Activated CD4-positive, CD25-positive, alpha-beta regulatory T cell treated with anti-CD3 and anti-CD28 coated beads, Interleukin-2, amount 50 U/mL, for 16 hours (primary cell): Measurements from ENCODE around the gene SEMA3C.

ENCODE experiments used
- DNase-seq: peaks from one replicate; pipeline ENCODE4 v3.0.0-alpha.2; 2020; ENCODE audit warnings: low read depth, low spot score

Gene SEMA3C

DNA sequence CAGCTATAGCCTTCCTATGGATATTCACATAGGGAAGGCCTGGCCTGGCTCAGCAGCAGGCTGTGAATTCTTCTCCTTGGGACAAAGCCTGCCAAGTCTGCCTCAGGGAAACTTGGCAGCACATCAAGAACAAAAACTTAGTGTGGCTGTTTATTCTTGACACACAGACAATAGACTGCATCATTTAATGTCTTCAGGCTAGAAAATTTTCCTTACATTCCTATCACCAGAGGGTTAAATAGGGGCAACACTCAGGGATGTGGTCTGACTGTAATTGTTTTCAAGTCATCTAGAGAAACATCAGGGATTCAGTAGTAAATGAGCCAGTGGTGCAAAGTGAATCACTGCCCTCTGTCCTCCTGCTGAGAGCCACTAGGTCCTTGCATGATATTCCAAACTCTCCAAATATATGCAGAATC, 137.3 kb downstream of the SEMA3C start:
- DNase-seq = no peak

GRCh38 chr7:80781146-80781545, 137.7 kb downstream of the SEMA3C start:
- no peak for DNase-seq

DNA sequence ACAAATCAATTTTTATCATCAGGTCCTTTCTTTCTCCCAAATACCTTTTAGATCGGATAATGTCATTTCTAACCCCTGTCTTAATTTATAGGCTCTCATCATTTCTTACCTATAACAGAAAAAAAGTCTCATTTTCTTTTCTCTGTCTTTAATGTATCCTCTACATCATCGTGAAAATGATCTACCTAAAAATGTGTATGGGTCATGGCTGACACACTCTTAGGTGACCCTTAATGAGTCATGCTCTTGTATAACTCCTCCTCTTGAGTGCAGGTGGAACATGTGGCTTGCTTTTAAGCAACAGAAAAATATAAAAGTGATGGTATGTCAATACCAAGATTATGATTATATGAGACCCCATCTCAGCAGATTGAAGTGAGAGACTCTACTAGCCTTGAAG, 139.4 kb downstream of the SEMA3C start:
- no peak for DNase-seq

DNA sequence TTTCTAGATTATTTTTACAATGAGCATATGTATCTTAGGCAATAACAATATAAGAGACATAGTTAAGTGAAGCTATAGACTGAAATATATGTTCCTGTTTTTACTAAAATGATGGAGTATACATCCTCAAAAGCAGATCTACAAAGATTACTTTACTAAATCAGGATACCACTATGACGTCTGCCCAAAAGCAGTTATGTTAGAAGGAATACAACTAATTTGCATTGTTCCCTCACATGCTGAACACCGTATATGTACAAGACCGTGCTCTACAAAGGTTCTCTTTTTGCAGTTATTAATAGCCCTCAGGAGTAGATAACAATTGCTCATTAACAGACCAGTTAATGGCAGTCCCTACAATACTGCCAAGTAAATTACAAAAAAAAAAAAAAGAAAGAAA, 143.0 kb downstream of the SEMA3C start:
- no peak for DNase-seq

DNA sequence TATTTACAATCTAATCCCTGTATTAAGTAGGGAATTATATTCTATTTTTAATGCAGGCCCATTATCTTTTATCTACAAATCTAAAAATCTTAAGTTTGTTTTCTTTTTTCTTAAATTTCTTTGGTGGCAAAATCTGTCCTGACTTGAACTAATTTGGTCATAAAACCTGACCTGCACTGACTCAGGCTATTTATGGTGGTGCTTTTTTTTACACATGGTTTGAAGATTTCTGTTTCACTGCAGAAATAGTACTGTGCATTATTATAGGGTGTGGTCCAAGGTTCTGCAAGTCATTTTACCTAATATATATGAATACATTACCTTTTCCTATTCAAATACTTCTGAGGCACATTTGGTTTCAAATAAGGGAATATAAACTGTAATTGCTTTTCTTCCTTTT, 143.4 kb downstream of the SEMA3C start:
- DNase-seq = no peak

- no peak for DNase-seq
These were observed 144.0 kb downstream of the SEMA3C start for GRCh38 chr7:80774843-80775242.

GRCh38 chr7:80773787-80774508, 144.9 kb downstream of the SEMA3C start:
- DNase-seq = no peak

GRCh38 chr7:80772347-80772993, 146.4 kb downstream of the SEMA3C start:
- no peak for DNase-seq

GRCh38 chr7:80771523-80771922, 147.3 kb downstream of the SEMA3C start:
- DNase-seq = no peak

- no peak for DNase-seq
These were observed 148.2 kb downstream of the SEMA3C start for GRCh38 chr7:80770675-80771081.

DNA sequence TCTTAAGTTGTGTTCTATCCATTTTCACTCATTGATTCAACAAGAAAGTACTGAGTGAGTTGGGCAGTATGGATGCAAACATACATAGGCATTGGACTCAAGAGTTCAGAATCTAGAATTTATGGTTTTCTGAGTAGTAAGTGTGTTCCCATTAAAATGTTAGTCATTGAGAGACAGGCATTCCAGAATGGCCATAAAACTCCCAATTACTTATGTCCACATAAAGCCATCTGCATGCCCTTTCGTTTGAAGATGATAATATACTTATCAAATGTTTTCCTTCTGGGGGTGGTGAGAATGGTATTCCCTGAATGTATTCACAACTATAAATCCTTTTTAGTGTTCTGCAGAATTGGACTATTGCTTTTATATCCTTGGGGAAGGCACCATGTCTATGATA, 148.8 kb downstream of the SEMA3C start:
- no peak for DNase-seq

GRCh38 chr7:80768756-80769155, 150.1 kb downstream of the SEMA3C start:
- no peak for DNase-seq

DNA sequence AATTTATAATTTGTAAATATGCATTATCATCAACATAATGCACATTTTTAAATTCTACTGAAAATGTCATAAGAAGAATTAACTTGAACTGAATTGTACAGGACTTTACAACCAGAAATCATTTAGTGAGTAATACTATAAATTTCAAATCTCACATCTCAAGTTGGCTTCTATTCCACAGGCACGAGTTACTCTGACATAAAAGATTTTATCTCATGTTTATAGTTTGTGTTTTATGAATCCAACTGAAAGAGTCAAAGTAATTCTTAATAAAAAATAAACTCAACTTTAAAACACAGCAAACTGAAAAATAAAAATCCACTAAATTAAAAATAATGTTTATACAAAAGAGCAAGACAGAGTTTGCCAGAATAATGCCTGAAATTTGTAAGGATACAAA, 151.2 kb downstream of the SEMA3C start:
- no peak for DNase-seq

DNA sequence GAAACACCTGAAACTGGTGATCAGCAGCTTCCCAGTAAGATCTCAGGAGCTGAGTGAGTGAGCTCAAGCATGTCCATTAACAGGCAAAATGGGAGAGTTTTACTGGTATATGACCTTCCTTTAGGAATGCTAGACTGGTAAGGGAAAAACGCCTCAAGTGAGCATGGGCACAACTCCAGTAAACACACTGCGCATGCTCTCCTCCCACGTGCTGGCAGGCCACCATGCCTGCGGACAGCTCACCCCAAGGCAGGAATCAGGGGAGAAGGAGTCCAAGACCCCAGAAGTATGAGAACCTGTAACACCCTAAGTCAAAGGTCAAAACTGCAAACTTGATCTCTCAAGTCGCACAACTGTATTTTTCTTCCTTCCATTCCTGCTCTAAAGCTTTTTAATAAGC, 152.1 kb downstream of the SEMA3C start:
- no peak for DNase-seq

DNA sequence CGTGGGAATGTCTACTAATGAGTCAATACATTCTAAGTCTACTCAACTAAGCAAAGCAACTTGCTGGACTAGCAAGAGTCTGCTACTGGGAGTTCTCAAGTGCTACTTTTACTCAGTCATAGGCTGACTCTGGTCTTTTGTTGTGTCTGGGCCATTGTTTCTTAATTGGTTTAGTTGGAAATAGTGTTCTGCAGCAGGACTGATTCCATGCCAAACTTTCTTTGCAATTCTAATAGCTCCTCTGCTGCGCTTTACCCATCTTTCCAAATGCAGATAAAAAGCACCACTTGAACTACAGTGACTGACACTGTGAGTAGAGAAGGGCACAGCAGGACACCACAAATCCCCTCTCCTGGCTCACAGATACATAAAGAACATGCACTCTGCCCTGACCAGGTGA, 154.7 kb downstream of the SEMA3C start:
- no peak for DNase-seq

DNA sequence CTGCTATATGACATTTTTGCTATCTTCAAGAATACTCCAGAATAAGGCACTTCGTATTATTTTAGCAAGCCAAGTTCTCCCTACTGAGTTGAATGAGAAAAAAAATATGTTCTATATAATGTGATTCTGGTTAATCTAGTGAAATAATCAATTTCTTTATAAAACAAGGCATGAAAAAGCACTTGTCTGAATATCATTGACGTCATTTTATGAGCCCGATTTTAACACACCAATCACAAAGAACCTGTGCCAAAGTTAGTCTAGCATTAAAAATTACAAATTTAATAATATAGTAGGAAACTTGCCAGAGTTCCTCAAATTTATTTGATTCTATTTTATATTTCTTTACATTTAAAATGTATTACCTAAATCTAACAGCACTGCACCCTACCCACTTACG, 155.1 kb downstream of the SEMA3C start:
- no peak for DNase-seq

DNA sequence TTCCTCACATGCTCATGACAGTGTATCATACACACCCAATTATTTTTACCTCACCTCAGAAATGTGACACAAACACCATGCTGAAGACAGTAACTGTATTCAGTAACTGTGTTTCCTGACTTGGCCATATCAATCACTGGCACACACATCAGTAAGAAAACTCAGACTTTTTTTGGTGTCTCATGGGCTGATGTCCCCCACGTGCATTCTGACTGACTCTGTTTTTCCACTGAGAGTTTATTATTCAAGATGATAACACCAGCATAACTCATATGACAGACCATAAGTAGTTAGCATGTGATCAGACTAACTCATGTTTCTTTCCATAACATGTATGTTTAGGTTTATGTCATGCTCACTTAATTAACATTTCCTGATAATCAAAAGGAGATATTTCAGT, 155.6 kb downstream of the SEMA3C start:
- DNase-seq = no peak

DNA sequence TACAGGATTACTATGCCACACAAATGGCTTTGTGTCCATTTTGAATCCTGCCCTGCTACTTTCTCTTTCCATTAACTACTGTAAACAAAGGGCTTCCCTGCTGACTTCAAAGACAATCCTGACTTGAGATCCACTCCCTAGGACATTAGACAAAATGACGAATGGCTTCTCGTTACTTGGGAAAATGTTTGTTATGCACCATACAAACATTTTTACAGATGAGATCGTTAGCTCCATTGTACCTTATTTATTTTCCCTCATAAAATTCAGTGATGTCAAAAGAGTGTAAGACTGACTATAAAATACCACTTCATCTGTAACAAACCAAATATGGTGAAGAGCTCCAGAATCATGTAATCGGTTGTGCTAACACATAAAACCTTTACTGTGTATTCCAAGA, 158.6 kb downstream of the SEMA3C start:
- DNase-seq = no peak

GRCh38 chr7:80752954-80753690, 165.7 kb downstream of the SEMA3C start:
- no peak for DNase-seq

- no peak for DNase-seq
These were observed 169.6 kb downstream of the SEMA3C start for GRCh38 chr7:80749270-80749669.

GRCh38 chr7:80748363-80749042, 170.3 kb downstream of the SEMA3C start:
- DNase-seq = no peak
